Lung microvascular endothelial cell (primary cell): ENCODE data around the gene ARL3. TPM values are rescaled to one million over a fixed set of nuclear protein-coding genes. Genes with fewer than 3 reads are reported as not detected.
A peak's percentile ranks its signal among the peaks of the same experiment; 100 is the strongest.

Experiments used
- DNase-seq, 2 donors: peaks; one replicate each; pipeline versions ENCODE4 v3.0.0 to v3.0.0-alpha.2; 2010; ENCODE audit warnings: low read depth in 2 of 2
- total RNA-seq: library from RNA; depleted of rRNA; stranded (reverse); fragments of >200 nt; gene quantifications from 2 replicates; pipeline ENCODE4 v1.2.1, GENCODE V29; 2014

The ARL3 gene
- total RNA-seq, 1 donor from 2014 or later = 2.8 TPM

GRCh38 chr10:102652170-102652916 lies 61.9 kb downstream of the ARL3 start:
- no peak for DNase-seq

GRCh38 chr10:102651455-102652169 lies 62.6 kb downstream of the ARL3 start:
- no peak for DNase-seq

GRCh38 chr10:102650655-102651454 lies 63.3 kb downstream of the ARL3 start:
- no peak for DNase-seq

- DNase-seq = no peak
These were observed 64.2 kb downstream of the ARL3 start for GRCh38 chr10:102649797-102650654.

- DNase-seq = no peak
These were observed 65.1 kb downstream of the ARL3 start for GRCh38 chr10:102648889-102649796.

- DNase-seq = no peak
These were observed 65.8 kb downstream of the ARL3 start for GRCh38 chr10:102648269-102648888.

GRCh38 chr10:102647443-102648268 lies 66.5 kb downstream of the ARL3 start:
- DNase-seq = no peak

- DNase-seq = peak; percentile 40 to 67
These were observed 67.4 kb downstream of the ARL3 start for GRCh38 chr10:102646610-102647442.

GRCh38 chr10:102645741-102646609 lies 68.2 kb downstream of the ARL3 start:
- peak; percentile 84 to 95 for DNase-seq

GRCh38 chr10:102645388-102645740 lies 68.8 kb downstream of the ARL3 start:
- peak; percentile 86 to 93 for DNase-seq

GRCh38 chr10:102644646-102645387 lies 69.4 kb downstream of the ARL3 start:
- peak; percentile 85 to 93 for DNase-seq

GRCh38 chr10:102644066-102644645 lies 70.0 kb downstream of the ARL3 start, which contains the start of gene TRIM8:
Gene TRIM8 (plus strand): TSS chr10:102644479. CDS start chr10:102644618, 139 bp downstream.
- DNase-seq = peak; percentile 57 to 60

- DNase-seq = peak; percentile 79 to 84
These were observed 70.7 kb downstream of the ARL3 start for GRCh38 chr10:102643336-102644065.

GRCh38 chr10:102642736-102643335 lies 71.4 kb downstream of the ARL3 start:
- peak; percentile 62 to 79 for DNase-seq
